HG02840 (cell line): ENCODE measurements around the gene KCTD5.

Source experiments
- ATAC-seq: cut with Tn5 transposase; IDR thresholded peaks from one replicate; pipeline ENCODE4 v1.9.1; 2021; ENCODE audit warnings: mild to moderate bottlenecking, moderate library complexity, moderate number of reproducible peaks; ENCODE audit not compliant: unreplicated experiment, low FRiP score

Gene KCTD5

GRCh38 chr16:2721634-2722173, 39.4 kb downstream of the KCTD5 start:
- peak; percentile 5 for ATAC-seq

DNA sequence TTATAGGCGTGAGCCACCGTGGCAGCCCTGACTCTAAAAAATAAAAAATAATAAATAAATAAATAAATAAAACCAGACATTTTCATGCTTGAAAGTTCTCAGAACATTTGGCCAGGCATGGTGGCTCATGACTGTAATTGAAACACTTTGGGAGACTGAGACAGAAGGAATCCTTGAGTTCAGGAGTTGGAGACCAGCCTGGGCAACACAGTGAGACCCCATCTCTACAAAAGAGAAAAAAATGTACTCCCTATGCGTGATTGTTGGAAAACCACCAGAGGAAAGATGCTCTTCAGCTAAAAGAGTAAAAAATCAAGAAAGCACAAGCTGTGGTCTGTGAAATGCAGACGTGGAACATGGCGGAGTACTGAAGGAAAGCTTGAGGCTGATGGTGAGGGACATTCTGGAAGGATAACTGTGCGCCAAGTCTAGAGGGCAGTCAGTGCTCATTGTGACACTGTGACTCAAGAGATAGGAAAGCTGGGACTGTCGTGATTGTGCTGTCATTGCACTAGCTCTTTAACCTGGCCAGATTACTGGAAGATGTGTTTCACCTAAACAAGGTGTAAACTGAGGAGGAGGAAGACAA, 41.9 kb downstream of the KCTD5 start:
- no peak for ATAC-seq

- no peak for ATAC-seq
These were observed 42.6 kb downstream of the KCTD5 start for GRCh38 chr16:2724816-2725348.

DNA sequence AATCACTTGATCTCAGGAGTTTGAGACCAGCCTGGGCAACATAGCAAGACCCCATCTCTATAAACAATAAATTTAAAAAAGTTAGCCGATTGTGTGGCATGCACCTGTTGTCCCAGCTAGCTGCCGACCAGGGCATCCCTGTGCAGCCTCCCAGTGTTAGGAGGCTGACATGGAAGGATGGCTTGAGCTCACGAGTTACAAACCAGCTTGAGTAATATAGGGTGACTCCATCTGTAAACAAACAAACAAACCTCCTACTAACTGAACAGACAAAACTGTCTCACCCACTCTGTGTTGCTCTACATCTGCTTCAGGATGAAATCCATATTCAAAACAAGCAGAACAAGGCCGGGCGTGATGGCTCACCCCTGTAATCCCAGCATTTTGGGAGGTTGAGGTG, 44.6 kb downstream of the KCTD5 start:
- no peak for ATAC-seq

- ATAC-seq: no peak
These were observed 45.7 kb downstream of the KCTD5 start for GRCh38 chr16:2728034-2728433.

GRCh38 chr16:2734844-2735515, 52.7 kb downstream of the KCTD5 start:
- ATAC-seq: no peak

DNA sequence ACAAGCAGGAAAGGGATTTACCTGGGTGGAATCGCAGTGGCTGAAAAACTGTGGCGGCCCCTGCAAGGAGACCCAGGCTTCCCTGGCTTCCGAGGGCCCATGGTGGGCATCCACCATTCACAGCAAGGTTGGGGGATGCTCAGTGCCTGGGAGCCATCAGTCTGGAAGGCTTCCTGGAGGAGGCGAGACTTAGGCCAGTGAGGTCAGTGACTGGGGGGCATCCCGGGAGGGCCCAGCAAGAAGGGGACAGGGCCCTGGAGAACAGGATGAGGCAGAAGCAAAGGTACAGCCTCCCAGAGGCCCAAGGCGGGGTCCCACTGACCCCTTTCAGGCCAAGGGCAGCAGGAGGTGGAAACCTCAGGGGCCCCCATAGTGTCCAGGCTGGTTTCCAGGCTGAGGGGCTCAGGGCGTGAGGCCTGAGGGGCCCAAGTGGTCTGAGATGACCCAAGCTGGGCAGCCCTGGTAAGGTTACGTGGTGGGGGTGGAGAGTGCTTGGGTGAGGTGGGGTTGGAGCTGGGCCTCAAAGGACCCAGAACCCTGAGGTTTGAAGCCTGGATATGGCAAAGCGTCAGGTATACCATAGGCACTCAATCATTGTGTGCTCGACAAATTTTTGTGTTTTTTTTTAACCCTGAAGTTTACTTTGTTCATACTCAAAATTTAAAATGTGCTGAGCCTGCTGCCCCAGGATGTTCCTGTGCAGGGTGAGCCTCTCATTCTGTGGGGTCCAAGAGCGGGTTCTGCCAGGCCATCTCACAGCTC, 54.3 kb downstream of the KCTD5 start:
- no peak for ATAC-seq

DNA sequence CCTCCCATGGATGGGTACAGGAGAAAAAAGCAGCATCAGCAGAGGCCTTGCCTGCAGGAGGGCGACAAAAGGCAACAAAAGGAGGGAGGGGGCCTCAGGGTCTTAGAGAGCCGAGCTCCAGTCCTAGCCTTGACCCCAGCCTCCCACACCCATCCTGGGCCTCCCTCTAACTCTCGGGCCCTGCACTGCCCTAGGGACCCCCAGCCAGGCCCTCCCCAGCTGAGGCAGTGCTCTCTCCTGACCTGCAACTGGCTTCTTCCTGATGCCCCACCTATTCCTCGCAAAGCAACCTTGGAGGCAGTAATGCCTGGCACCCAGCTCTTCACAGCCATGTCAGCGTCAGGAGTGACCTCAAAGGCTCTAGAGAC, 54.9 kb downstream of the KCTD5 start:
- ATAC-seq: no peak

GRCh38 chr16:2737895-2738418, 55.6 kb downstream of the KCTD5 start:
- no peak for ATAC-seq

DNA sequence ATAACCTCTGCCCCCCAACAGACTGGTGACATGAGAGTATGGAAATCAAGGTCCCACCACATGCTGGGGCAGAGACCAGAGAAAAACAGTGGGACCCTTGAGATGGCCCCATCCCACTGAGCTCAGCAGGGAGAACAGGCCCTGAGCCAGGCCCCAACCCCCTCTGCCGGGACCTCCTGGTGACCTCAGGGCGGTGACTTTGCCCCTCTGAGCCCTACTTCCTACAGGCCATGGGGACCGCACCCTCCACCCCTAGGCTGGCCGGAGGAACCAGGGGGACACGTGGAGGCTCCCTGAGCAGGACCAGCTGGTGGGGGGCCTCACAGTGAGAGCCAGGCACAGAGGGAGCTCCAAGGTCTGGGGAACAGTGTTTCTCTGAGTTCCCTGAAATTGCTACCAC, 56.3 kb downstream of the KCTD5 start:
- no peak for ATAC-seq

DNA sequence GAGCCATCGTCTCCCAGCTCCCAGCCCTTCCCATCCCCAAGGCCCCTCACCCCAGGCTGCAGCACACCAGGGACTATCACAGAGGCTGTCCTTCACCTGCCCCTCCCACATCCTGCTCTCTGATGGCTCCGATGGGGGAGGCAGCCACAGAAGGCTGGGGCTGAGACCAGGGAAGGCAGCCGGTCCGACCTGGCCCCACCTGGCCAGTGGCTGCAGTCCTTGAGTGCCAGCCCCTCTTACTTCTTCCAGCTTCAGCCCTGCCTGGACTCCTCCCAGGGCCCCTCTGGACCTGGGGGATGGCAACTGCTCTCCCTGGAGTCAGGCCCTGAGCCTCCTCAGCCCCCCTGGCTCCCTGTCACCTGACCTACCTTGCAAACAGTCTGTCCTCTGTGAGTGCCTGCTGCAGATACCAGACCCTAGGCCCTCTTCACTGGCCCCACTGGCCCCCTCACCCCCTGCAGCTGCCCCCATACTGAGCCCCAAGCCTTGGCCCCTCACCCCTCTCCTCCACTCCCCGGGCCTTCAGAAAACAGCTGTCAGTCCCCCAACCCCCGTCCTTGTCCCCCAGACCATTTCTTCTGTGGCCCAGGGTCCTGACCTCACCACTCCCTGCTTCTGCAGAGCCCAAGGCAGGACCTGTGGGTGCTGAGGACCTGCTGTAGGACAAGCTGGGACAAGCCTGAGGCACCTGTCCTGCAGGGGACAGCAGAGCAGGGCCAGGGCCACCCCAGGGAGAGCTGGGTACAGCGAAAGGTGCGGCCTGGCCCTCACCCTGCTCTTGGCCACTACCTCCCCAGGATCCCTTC, 57.5 kb downstream of the KCTD5 start:
- no peak for ATAC-seq

GRCh38 chr16:2740476-2740875, 58.2 kb downstream of the KCTD5 start:
- no peak for ATAC-seq

DNA sequence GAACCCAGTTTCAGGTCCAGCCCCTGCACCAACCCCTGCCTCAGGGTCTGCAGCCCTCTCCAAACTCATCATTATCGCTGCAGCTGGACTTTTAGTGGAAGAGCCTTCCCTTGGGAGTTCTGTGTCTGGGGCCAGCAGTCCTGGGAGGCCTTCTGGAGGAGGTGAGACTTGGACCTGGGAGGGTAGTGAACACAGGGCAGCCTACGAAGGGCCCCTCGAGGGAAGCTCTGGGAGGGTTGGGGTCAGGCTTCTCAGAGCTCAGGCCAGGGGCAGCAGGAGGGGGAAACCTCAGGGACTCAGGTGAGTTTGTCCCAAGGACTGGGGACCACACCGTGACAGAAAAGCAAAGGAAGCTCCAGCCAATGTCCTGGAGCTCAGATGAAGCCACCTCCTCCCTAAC, 58.8 kb downstream of the KCTD5 start:
- ATAC-seq: no peak

- ATAC-seq: no peak
These were observed 60.1 kb downstream of the KCTD5 start for GRCh38 chr16:2742323-2743006.

DNA sequence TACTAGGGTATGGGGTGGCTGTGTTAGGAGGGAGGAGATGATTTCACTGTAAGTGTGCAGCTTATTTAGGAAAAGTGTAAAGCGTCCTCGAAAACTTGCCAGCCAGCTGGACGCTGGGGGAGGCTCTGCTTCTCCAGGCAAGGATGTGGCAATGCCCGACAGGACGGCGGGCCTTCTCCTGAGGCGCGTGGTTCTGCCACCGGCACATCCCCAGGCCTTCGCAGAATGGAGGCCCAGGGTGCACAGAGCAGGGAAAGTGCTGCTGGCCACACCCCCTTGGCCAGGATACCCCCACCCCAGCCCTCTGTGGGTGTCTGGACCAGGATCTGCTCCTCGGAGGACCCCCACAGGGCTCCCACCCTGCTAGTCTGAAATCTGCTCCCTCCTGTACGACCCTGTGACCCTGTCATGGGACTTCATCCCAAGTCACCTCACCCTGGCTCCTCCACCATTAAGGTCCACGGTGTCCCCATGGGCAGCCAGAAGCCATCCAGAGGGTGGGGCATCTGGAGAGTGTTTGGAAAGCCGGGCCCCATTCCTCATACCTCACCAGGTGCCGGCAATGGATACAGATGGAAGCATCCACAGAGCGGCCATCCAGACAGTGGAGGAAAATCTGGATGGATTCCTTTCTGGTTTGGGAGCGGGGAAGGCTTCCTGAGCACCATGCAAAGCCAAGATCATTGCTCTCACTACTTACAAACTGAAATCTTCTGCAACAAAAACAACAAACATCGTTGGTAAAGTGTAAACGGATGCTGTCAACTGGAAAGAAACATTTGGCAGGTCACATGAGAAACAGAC, 60.9 kb downstream of the KCTD5 start:
- no peak for ATAC-seq

GRCh38 chr16:2744711-2745110, 62.4 kb downstream of the KCTD5 start:
- ATAC-seq: no peak

- no peak for ATAC-seq
These were observed 63.0 kb downstream of the KCTD5 start for GRCh38 chr16:2745116-2745890.

DNA sequence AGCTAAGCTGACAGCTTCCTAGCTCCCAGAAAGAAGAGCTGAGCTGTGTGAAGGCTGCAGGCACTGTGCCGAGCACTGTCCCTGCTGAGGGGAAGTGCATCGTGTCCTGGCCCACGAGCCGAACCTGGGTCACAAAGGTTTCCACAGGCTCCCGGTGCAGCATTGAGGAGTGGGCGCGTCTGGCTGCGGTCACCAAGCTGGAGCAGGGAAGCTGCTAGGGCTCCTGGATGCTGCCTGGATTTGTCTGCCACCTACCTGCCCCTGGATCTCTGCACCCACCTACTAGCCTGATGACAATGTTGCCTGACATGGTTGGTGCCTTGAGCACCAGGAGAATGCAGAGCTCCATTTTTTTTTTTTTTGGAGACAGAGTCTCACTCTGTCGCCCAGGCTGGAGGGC, 63.6 kb downstream of the KCTD5 start:
- ATAC-seq: no peak
